ENCODE measurements around the gene ADAMTS14. TPM values are rescaled to one million over a fixed set of nuclear protein-coding genes. Genes with fewer than 3 reads are reported as not detected.

The ADAMTS14 gene
- total RNA-seq, 1 experiment from 2014 or later, result 1.6 TPM

DNA sequence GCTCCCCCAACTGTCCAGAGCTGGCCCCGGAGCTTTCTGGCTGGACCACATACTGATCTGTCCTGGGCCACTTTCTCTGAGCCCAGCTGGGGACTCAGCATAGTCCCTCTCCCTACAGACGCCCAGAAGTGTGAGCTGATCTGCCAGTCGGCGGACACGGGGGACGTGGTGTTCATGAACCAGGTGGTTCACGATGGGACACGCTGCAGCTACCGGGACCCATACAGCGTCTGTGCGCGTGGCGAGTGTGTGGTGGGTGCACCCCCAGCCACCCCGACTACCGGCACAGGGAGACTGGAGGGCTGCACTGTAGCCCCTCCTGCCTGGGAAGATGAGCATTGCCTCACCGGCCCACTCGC, 71.1 kb downstream of the ADAMTS14 start:
- Histone ChIP-seq H3K9me3 (ENCODE audit: control insufficient read depth, low read depth, low read length) (no peaks in the 10 kb centered on the region), H3K23ac (ENCODE audit: insufficient read length, low read depth, low read length) (no peak overlapping the region), H3K23me2 (ENCODE audit: insufficient read length, low read depth, low read length, poor library complexity, severe bottlenecking) (no peaks in the 10 kb centered on the region), H3K4ac (ENCODE audit: low read depth, low read length) (no peak overlapping the region), H2AK5ac (ENCODE audit: insufficient read length, low read length) (no peak overlapping the region), H3K4me2 (ENCODE audit: insufficient read depth, insufficient read length, low read length) (no peak overlapping the region), H2AFZ (ENCODE audit: low read length) (no peak overlapping the region), H3K9ac (ENCODE audit: extremely low read depth, insufficient read length, low read length) (no peak overlapping the region), H3K79me1 (ENCODE audit: insufficient read depth, low read depth, low read length, poor library complexity, severe bottlenecking) (no peaks in the 10 kb centered on the region), H4K20me1 (ENCODE audit: control insufficient read depth, insufficient read depth, insufficient read length) (no peaks in the 10 kb centered on the region), H3K18ac (ENCODE audit: insufficient read length, low read depth, low read length) (no peak overlapping the region), H3K27me3 (ENCODE audit: insufficient read depth, low read length) (no peaks in the 10 kb centered on the region), H2BK120ac (ENCODE audit: low read depth, low read length, poor library complexity, severe bottlenecking) (no peak overlapping the region), H3K14ac (ENCODE audit: insufficient read depth, low read length) (no peak overlapping the region; the same call in 1 of the 2 replicates), H3K4me1 (ENCODE audit: insufficient read depth, low read length) (no peaks in the 10 kb centered on the region; the same call in 1 of the 2 replicates), H2BK12ac (ENCODE audit: insufficient read length, low read depth, low read length) (no peak overlapping the region), H4K5ac (ENCODE audit: insufficient read length, low read depth, low read length) (no peak overlapping the region), H3K79me2 (ENCODE audit: insufficient read depth, low read length) (no peaks in the 10 kb centered on the region), H2BK5ac (ENCODE audit: insufficient read length, low read length) (no peak overlapping the region), H2BK15ac (ENCODE audit: low read depth, low read length) (no peak overlapping the region), H3K56ac (ENCODE audit: insufficient read length, low read depth, low read length) (no peak overlapping the region), H4K8ac (replicated peaks; ENCODE audit: insufficient read length, low read depth, low read length) (no peak overlapping the region), H3K27ac (ENCODE audit: insufficient read length, low read depth, low read length) (no peak overlapping the region), H2BK20ac (ENCODE audit: low read depth, low read length, poor library complexity, severe bottlenecking) (no peak overlapping the region), H4K91ac (ENCODE audit: insufficient read length, low read depth, low read length) (no peak overlapping the region), H3T11ph (ENCODE audit: low read length) (no peak overlapping the region)
- no peaks in the 10 kb centered on the region; the same call in 1 of the 2 replicates for H3K27me3 Mint-ChIP-seq (ENCODE audit: low read depth)
- no CpG with 5 or more reads among the region's 17 CpGs for WGBS (ENCODE audit: extremely low coverage, insufficient read length, low lambda C conversion rate)
- DNase-seq, result no peak
- H3K4me3 Mint-ChIP-seq, result no peak overlapping the region
- no peak for TF ChIP-seq CTCF (conservative IDR thresholded peaks at IDR 0.05)
- peaks cover 0 to 9% (median 0%) of the 10 kb centered on the region in 3 experiments; a peak in 3 of 7 replicates for H3K36me3 Mint-ChIP-seq (ENCODE audit: insufficient read depth in 1 of 3, low read depth in 3 of 3)
- H3K4me1 Mint-ChIP-seq, result peaks cover 11 to 14% of the 10 kb centered on the region in 2 experiments; a peak in 3 of 4 replicates
- no peak overlapping the region for H3K27ac Mint-ChIP-seq
- H3K9me3 Mint-ChIP-seq, result no peaks in the 10 kb centered on the region
